CD8-positive, alpha-beta memory T cell (primary cell): ENCODE data around the gene MAGI1. TPM values are rescaled to one million over a fixed set of nuclear protein-coding genes. Genes with fewer than 3 reads are reported as not detected.
A peak's percentile ranks its signal among the peaks of the same experiment; 100 is the strongest.
"Not testable (repeated sequence)": the region's sequence is repeated elsewhere in the genome, so short reads cannot be mapped to it uniquely, and the experiment has no call there.

Experiments used
- CTCF ChIA-PET: fragments of 350-600 bp; sonication (Branson Sonifier 250); formaldehyde crosslinking; loops from one replicate; lab custom pipeline; 2021; ENCODE audit warnings: antibody characterized with exemption; lab: Charles Lee
- POLR2A ChIA-PET: fragments of 350-600 bp; sonication (Branson Sonifier 250); formaldehyde crosslinking; loops from one replicate; lab custom pipeline; 2021; ENCODE audit warnings: antibody characterized with exemption; lab: Charles Lee
- DNase-seq, 5 donors: peaks; one replicate each; pipeline versions ENCODE4 v3.0.0 to v3.0.0-alpha.2; 2020 to 2022; ENCODE audit warnings: mixed read lengths in 1 of 5
- H3K27ac ChIP-seq: one replicate; pipeline ENCODE4 v1.7.0; 2013; ENCODE audit warnings: low read depth, mild to moderate bottlenecking, low read length, moderate library complexity
- H3K27me3 ChIP-seq: 2 replicates; pipeline ENCODE4 v1.7.0; 2013; ENCODE audit warnings: low read length, mild to moderate bottlenecking; ENCODE audit not compliant: insufficient read depth, poor library complexity, severe bottlenecking
- H3K36me3 ChIP-seq: 2 replicates; pipeline ENCODE4 v1.7.0; 2013; ENCODE audit warnings: mild to moderate bottlenecking, low read length, moderate library complexity; ENCODE audit not compliant: insufficient read depth
- H3K4me1 ChIP-seq: 2 replicates; pipeline ENCODE4 v1.7.0; 2013; ENCODE audit warnings: mild to moderate bottlenecking, low read length, moderate library complexity; ENCODE audit not compliant: insufficient read depth
- H3K4me3 ChIP-seq: 2 replicates; pipeline ENCODE4 v1.7.0; 2013; ENCODE audit warnings: mild to moderate bottlenecking, low read length
- H3K9me3 ChIP-seq: 2 replicates; pipeline ENCODE4 v1.7.0; 2013; ENCODE audit warnings: mild to moderate bottlenecking, low read length
- H3K27ac Mint-ChIP-seq, 8 donors: one replicate each; pipeline ENCODE4 v1.8.0; 2020 to 2021; ENCODE audit warnings: mixed read lengths in 8 of 8, mild to moderate bottlenecking in 6 of 8, inconsistent platforms in 3 of 8, moderate library complexity in 3 of 8
- H3K27me3 Mint-ChIP-seq, 2 donors: one replicate each; pipeline ENCODE4 v1.8.0; 2020 to 2021; ENCODE audit warnings: mixed read lengths in 2 of 2, mild to moderate bottlenecking in 1 of 2, moderate library complexity in 1 of 2
- H3K36me3 Mint-ChIP-seq, 3 donors: one replicate each; pipeline ENCODE4 v1.8.0; 2020 to 2021; ENCODE audit warnings: mixed read lengths in 3 of 3, inconsistent platforms in 1 of 3, mild to moderate bottlenecking in 1 of 3
- H3K4me1 Mint-ChIP-seq, 3 donors: one replicate each; pipeline ENCODE4 v1.8.0; 2020 to 2021; ENCODE audit warnings: mixed read lengths in 3 of 3, inconsistent platforms in 1 of 3, mild to moderate bottlenecking in 1 of 3
- H3K4me3 Mint-ChIP-seq, 7 donors: one replicate each; pipeline ENCODE4 v1.8.0; 2020 to 2021; ENCODE audit warnings: mixed read lengths in 7 of 7, mild to moderate bottlenecking in 6 of 7, moderate library complexity in 4 of 7, inconsistent platforms in 2 of 7
- H3K9me3 Mint-ChIP-seq, 5 donors: one replicate each; pipeline ENCODE4 v1.8.0; 2020 to 2022; ENCODE audit warnings: mixed read lengths in 5 of 5, mild to moderate bottlenecking in 3 of 5, moderate library complexity in 2 of 5, inconsistent platforms in 1 of 5
- polyA plus RNA-seq: library from polyadenylated mRNA; unstranded; fragments of 300-500 nt; fragmentation: Illumina TruSeq; gene quantifications from one replicate; pipeline ENCODE4 v1.2.3, GENCODE V29; 2021
- total RNA-seq, 2 experiments: library from RNA; stranded (reverse); gene quantifications; one replicate each; pipeline ENCODE4 v1.2.3, GENCODE V29; 2021

Gene MAGI1
- total and polyA plus RNA-seq, 3 experiments from 2014 or later, result 0.15 to 0.42 TPM; not detected in 1

- H3K27ac ChIP-seq, result no peak overlapping the region
- H3K36me3 Mint-ChIP-seq, result peaks cover 0 to 1% (median 0%) of the 10 kb centered on the region in 3 donors
- no peak overlapping the region for H3K4me3 ChIP-seq
- no peak for DNase-seq
- ChIA-PET CTCF (no interaction called here), POLR2A (no interaction called here)
- peaks cover 0 to under 1% of the 10 kb centered on the region in 2 donors for H3K27me3 Mint-ChIP-seq
- no peaks in the 10 kb centered on the region for H3K4me1 Mint-ChIP-seq
- H3K27ac Mint-ChIP-seq, result no peak overlapping the region
- no peaks in the 10 kb centered on the region for H3K36me3 ChIP-seq
- H3K27me3 ChIP-seq, result no peaks in the 10 kb centered on the region
- no peak overlapping the region for H3K4me3 Mint-ChIP-seq
- H3K9me3 Mint-ChIP-seq, result peaks cover 0 to 2% (median 0%) of the 10 kb centered on the region in 5 donors
- H3K4me1 ChIP-seq, result no peaks in the 10 kb centered on the region
- H3K9me3 ChIP-seq, result no peaks in the 10 kb centered on the region
These were observed 164.8 kb downstream of the MAGI1 start for GRCh38 chr3:65873869-65874268.

- no peaks in the 10 kb centered on the region for H3K27me3 ChIP-seq
- Mint-ChIP-seq H3K36me3 (peaks cover 0 to 1% (median 0%) of the 10 kb centered on the region in 3 donors), H3K27me3 (peaks cover 0 to 3% of the 10 kb centered on the region in 2 donors), H3K4me3 (no peak overlapping the region), H3K9me3 (peaks cover 0 to 4% (median 0%) of the 10 kb centered on the region in 5 donors), H3K4me1 (no peaks in the 10 kb centered on the region), H3K27ac (no peak overlapping the region)
- no peaks in the 10 kb centered on the region for H3K9me3 ChIP-seq
- CTCF ChIA-PET, result no interaction called here
- POLR2A ChIA-PET, result no interaction called here
- DNase-seq, result no peak
- no peaks in the 10 kb centered on the region for H3K36me3 ChIP-seq
- H3K27ac ChIP-seq, result no peak overlapping the region
- no peaks in the 10 kb centered on the region for H3K4me1 ChIP-seq
- H3K4me3 ChIP-seq, result no peak overlapping the region
These were observed 165.7 kb downstream of the MAGI1 start for GRCh38 chr3:65873028-65873427.

- Histone ChIP-seq H3K27me3 (no peaks in the 10 kb centered on the region), H3K4me1 (no peaks in the 10 kb centered on the region), H3K36me3 (no peaks in the 10 kb centered on the region), H3K4me3 (no peak overlapping the region), H3K9me3 (no peaks in the 10 kb centered on the region), H3K27ac (no peak overlapping the region)
- ChIA-PET CTCF (no interaction called here), POLR2A (no interaction called here)
- Mint-ChIP-seq H3K27me3 (peaks cover 0 to 3% of the 10 kb centered on the region in 2 donors), H3K9me3 (peaks cover 0 to 2% (median 2%) of the 10 kb centered on the region in 5 donors), H3K4me1 (no peaks in the 10 kb centered on the region), H3K27ac (no peak overlapping the region), H3K4me3 (peak overlapping the region in 1 of 7 donors; percentile 18), H3K36me3 (peaks cover 0 to 1% (median 0%) of the 10 kb centered on the region in 3 donors)
- DNase-seq, result no peak
These were observed 167.2 kb downstream of the MAGI1 start for GRCh38 chr3:65871305-65872141.

GRCh38 chr3:65869798-65870197 lies 168.9 kb downstream of the MAGI1 start:
- POLR2A ChIA-PET, result no interaction called here
- H3K36me3 Mint-ChIP-seq, result peaks cover 0 to 1% (median 0%) of the 10 kb centered on the region in 3 donors

GRCh38 chr3:65867463-65868210 lies 171.1 kb downstream of the MAGI1 start:
- Histone ChIP-seq H3K9me3 (no peaks in the 10 kb centered on the region), H3K27ac (no peak overlapping the region), H3K36me3 (no peaks in the 10 kb centered on the region), H3K27me3 (no peaks in the 10 kb centered on the region), H3K4me3 (no peak overlapping the region), H3K4me1 (no peaks in the 10 kb centered on the region)
- ChIA-PET CTCF (no interaction called here), POLR2A (no interaction called here)
- Mint-ChIP-seq H3K4me1 (no peaks in the 10 kb centered on the region), H3K27ac (no peak overlapping the region), H3K36me3 (peaks cover 0 to 1% (median 0%) of the 10 kb centered on the region in 3 donors), H3K4me3 (no peak overlapping the region), H3K9me3 (peaks cover 0 to 4% (median 2%) of the 10 kb centered on the region in 5 donors), H3K27me3 (peaks cover 0 to 3% of the 10 kb centered on the region in 2 donors)
- DNase-seq, result no peak

More at GRCh38 chr3:65869798-65870197, 168.9 kb downstream of the MAGI1 start:
- Histone ChIP-seq H3K36me3 (no peaks in the 10 kb centered on the region), H3K4me3 (no peak overlapping the region), H3K9me3 (no peaks in the 10 kb centered on the region), H3K27ac (no peak overlapping the region), H3K27me3 (no peaks in the 10 kb centered on the region), H3K4me1 (no peaks in the 10 kb centered on the region)
- peaks cover 0 to 3% of the 10 kb centered on the region in 2 donors for H3K27me3 Mint-ChIP-seq
- H3K4me3 Mint-ChIP-seq, result no peak overlapping the region
- no peaks in the 10 kb centered on the region for H3K4me1 Mint-ChIP-seq
- CTCF ChIA-PET, result no interaction called here
- H3K27ac Mint-ChIP-seq, result no peak overlapping the region
- no peak for DNase-seq
- peaks cover 0 to 4% (median 2%) of the 10 kb centered on the region in 5 donors for H3K9me3 Mint-ChIP-seq

- Mint-ChIP-seq H3K4me1 (no peaks in the 10 kb centered on the region), H3K4me3 (no peak overlapping the region), H3K27me3 (peaks cover 0 to 3% of the 10 kb centered on the region in 2 donors), H3K27ac (no peak overlapping the region), H3K9me3 (peaks cover 0 to 4% (median 2%) of the 10 kb centered on the region in 5 donors), H3K36me3 (no peaks in the 10 kb centered on the region)
- Histone ChIP-seq H3K9me3 (no peaks in the 10 kb centered on the region), H3K4me1 (no peaks in the 10 kb centered on the region), H3K27ac (no peak overlapping the region), H3K27me3 (no peaks in the 10 kb centered on the region), H3K4me3 (no peak overlapping the region), H3K36me3 (no peaks in the 10 kb centered on the region)
- no peak for DNase-seq
- ChIA-PET CTCF (no interaction called here), POLR2A (no interaction called here)
These were observed 174.3 kb downstream of the MAGI1 start for GRCh38 chr3:65864357-65864904.

GRCh38 chr3:65861718-65862117 lies 177.0 kb downstream of the MAGI1 start:
- CTCF ChIA-PET, result no interaction called here
- no peaks in the 10 kb centered on the region for H3K36me3 ChIP-seq
- H3K4me3 Mint-ChIP-seq, result no peak overlapping the region
- no peaks in the 10 kb centered on the region for H3K4me1 ChIP-seq
- H3K36me3 Mint-ChIP-seq, result no peaks in the 10 kb centered on the region
- no peak overlapping the region for H3K27ac ChIP-seq
- DNase-seq, result no peak
- H3K9me3 Mint-ChIP-seq, result peaks cover 0 to 7% (median 0%) of the 10 kb centered on the region in 5 donors
- H3K9me3 ChIP-seq, result no peaks in the 10 kb centered on the region
- H3K27ac Mint-ChIP-seq, result no peak overlapping the region
- no peak overlapping the region for H3K4me3 ChIP-seq
- POLR2A ChIA-PET, result no interaction called here
- H3K27me3 ChIP-seq, result no peaks in the 10 kb centered on the region
- no peaks in the 10 kb centered on the region for H3K4me1 Mint-ChIP-seq
- no peaks in the 10 kb centered on the region for H3K27me3 Mint-ChIP-seq

GRCh38 chr3:65859612-65860011 lies 179.1 kb downstream of the MAGI1 start:
- POLR2A ChIA-PET, H3K9me3 ChIP-seq, H3K4me1 ChIP-seq, DNase-seq, H3K9me3 Mint-ChIP-seq, H3K27ac ChIP-seq, H3K36me3 Mint-ChIP-seq, CTCF ChIA-PET, H3K27ac Mint-ChIP-seq, H3K4me3 ChIP-seq, H3K36me3 ChIP-seq, H3K27me3 ChIP-seq, H3K27me3 Mint-ChIP-seq, H3K4me1 Mint-ChIP-seq, H3K4me3 Mint-ChIP-seq: not testable (repeated sequence)
